ENCODE measurements around the gene LIPM.

GRCh38 chr10:88840104-88840503 lies 37.6 kb downstream of the LIPM start:
- TF ChIP-seq CTCF (conservative IDR thresholded peaks at IDR 0.05; ENCODE audit: low read length) (no peak), EZH2phosphoT487 (IDR thresholded peaks at IDR 0.05; ENCODE audit: borderline replicate concordance) (no peak)
